ENCODE results near the gene OSM.
A peak's percentile ranks its signal among the peaks of the same experiment; 100 is the strongest.

Gene OSM

DNA sequence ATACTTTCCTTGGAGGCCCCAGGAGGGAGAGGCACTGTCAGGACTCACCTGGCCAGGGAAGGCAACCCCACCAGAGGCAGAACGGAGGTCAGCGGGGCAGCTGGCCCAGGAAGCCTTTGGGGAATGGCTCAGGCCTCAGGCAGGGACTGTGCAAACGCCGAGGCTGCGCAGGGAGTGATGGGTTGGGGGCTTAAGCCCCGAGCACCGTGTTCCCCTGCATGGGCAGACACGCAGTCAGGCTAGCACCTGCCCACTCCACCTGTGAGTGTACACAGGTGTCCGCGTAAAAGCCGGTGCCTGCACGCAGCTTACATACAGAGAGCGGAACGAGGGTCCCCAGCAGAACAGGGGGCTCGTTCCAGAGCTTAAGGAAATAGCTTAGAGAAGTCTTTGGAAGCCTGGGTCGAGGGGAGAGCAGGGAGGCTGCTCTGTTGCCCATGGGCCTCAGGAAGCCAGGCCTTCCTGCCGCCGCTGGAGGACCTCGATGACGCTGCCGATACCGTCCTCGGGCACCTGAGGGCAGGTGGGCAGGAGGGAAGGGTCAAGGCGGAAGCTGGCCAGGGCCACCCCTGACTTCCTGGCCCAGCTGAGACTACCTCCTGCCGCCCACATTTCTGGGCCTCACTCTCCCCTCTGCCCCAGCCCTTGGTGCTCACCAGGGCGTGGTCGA lies 18.7 kb upstream of the OSM start:
- no peak for DNase-seq (ENCODE audit: low read depth)

DNA sequence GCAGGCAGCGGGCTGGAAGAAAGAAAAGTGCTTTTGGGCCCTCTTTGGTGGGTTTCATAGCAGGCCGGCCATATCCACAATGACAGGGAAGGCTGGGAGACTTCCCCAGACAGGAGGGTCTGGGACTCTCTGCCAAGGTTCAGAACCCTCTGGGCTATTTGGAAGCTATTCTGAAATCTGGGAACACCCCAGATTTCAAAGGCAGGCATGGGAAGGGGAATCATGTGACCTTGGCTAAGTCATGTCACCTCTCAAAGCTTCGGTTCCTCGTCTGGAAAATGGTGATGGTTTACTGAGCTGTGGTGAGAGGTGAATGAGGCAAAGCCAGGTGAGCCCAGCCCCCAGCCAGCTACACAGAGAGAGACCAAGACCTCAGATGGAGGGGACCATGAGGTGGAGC lies 18.0 kb upstream of the OSM start:
- DNase-seq (ENCODE audit: low read depth): no peak

GRCh38 chr22:30284172-30284571 lies 17.5 kb upstream of the OSM start:
- DNase-seq (ENCODE audit: low read depth): no peak

DNA sequence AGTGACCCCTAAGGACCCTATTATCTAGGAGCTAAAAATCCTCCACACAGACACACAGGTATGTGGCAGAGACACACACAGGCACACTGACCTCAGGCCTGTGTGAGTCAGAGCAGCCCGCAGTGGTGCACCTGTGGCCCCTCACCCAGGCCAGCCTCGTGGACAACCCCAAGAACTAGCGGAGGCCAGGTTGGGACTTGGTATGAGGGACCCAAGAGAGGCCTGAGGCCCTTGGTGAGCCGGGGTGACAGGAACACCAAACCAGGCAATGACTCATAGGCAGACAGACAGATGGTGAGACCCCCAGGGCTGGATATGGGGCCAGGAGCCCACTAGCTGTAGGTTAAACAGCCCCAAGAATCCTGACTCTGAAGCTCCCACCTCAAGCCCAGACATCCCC lies 16.7 kb upstream of the OSM start:
- no peak for DNase-seq (ENCODE audit: low read depth)

- DNase-seq (ENCODE audit: low read depth): no peak
These were observed 16.0 kb upstream of the OSM start for GRCh38 chr22:30282616-30283046.

- peak; percentile 55 for DNase-seq (ENCODE audit: low read depth)
These were observed 13.9 kb upstream of the OSM start for GRCh38 chr22:30280505-30280904.

DNA sequence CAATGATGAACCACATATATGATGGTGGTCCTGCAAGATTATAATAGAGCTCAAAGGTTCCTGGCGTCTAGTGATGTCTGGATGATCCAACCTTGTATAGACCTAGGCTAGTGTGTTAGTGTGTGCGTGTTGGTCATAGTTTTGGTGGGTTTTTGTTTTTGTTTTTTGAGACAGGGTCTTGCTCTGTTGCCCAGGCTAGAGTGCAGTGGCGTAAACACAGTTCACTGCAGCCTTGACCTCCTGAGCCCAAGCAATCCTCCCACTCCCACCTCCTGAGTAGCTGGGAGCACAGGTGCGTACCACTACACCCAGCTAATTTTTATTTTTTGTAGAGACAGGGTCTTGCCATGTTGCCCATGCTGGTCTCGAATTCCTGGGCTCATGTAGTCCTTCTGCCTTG lies 13.3 kb upstream of the OSM start:
- no peak for DNase-seq (ENCODE audit: low read depth)

GRCh38 chr22:30279046-30279788 lies 12.6 kb upstream of the OSM start:
- no peak for DNase-seq (ENCODE audit: low read depth)

- peak; percentile 81 for DNase-seq (ENCODE audit: low read depth)
These were observed 11.1 kb upstream of the OSM start for GRCh38 chr22:30277547-30278344.

- no peak for DNase-seq (ENCODE audit: low read depth)
These were observed 9.4 kb upstream of the OSM start for GRCh38 chr22:30276039-30276438.

GRCh38 chr22:30275625-30276024 lies 9.0 kb upstream of the OSM start:
- no peak for DNase-seq (ENCODE audit: low read depth)

GRCh38 chr22:30274437-30274812 lies 7.8 kb upstream of the OSM start:
- DNase-seq (ENCODE audit: low read depth): no peak

DNA sequence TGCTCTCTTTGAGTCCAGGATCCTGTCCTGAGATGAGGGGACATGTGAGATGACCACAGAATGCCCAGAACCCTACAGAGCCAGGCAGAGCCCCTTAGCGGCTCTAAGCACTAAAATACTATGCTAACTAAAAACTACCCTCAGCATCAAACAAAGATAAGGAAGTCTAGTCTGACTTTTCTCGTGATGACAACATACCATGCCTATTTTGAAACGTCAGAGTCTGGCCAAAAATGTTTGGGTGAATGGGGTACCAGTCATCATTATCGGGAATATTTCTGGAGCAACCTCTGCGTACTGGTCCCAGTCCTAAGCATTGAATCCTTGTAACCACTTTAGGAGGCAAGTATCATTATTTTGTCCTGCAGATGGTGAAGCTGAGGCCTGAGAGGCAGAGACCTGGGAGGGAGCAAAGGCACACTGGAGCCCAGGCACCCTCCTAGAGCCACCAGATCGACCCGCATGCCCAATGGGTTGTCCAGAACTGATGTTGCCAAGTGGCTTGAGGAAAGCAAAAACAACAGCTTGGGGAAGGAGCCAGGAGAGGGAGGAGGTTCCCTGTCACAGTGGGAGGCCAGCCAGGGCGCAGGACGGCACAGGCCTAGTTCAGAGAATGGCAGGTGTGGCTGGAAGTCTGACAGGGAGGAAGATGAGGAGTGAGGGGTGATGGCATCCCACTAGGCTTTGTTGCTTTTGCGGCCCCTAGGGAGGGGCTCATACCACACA lies 7.2 kb upstream of the OSM start:
- no peak for DNase-seq (ENCODE audit: low read depth)

GRCh38 chr22:30272781-30273601 lies 6.3 kb upstream of the OSM start:
- DNase-seq (ENCODE audit: low read depth): no peak

GRCh38 chr22:30270832-30271231 lies 4.2 kb upstream of the OSM start:
- peak; percentile 79 for DNase-seq (ENCODE audit: low read depth)

DNA sequence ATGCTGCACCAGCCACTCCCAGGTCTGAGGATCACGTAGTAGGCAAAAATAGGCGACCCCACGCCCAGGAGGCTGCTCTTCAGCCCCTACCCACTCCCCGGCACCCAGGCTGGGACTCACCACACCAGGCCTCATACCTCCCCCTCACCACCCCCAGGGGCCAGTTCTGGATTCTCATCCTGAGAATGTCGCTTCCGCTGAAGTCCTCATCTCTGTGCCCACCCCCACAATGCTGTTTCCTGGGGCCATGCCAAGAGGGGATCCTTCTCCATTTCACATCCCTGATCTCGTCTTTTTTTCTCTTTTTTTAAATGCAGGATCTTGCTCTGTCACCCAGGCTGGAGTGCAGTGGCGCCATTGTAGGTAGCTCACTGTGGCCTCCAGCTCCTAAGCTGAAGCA lies 1.7 kb upstream of the OSM start:
- DNase-seq (ENCODE audit: low read depth): no peak

GRCh38 chr22:30267382-30268302 lies 991 bp upstream of the OSM start:
- no peak for DNase-seq (ENCODE audit: low read depth)

DNA sequence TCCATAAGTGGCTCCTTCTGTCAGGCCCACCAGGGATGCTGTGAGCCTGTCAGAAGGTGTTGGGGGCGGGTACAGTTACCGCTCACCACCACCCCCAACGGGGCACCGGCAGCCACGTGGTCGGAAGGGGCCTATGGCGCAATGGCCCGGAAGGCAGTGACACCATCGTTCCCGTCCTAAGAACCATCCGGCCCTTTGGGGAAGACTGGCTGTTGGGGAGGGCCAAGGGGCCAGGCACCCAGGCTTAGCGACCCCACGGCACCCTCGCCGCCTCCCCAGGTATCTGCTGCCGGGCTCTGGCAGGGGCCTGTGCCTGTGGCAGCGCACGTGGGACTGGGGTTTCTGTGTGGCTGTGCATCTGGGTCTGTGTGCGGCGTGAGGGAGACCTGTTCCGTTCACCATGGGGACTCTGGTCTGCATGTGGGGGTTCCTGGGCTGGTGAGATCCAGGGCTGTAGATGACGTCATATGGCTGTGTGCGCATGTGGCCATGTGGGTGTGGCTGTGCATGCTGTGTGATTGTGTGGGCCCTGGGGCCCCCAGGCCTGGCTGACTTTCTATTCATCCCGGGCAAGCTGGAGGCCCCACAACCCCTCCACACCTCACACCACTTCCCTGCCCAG lies 717 bp downstream of the OSM start:
- DNase-seq (ENCODE audit: low read depth): no peak

GRCh38 chr22:30265131-30265720 lies 1.4 kb downstream of the OSM start:
- no peak for DNase-seq (ENCODE audit: low read depth)

DNA sequence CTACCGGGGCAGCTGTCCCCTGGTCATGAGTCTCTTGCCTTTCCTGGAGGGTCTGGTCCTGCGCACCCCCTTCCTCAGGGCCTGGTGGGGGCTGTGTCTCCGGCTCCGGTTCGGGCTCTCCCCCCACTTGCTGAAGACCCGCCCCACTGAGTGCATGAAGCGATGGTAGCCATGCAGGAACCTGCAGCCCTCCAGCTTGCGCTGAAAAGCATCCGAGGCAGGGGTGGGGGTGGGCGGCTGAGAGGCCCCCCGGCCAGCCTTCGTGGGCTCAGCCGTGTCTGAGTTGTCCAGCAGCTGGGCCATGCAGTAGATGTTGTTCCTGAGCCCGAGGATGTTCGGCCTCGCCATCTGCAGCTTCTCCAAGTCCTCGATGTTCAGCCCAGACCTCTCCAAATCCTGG lies 2.8 kb downstream of the OSM start:
- no peak for DNase-seq (ENCODE audit: low read depth)

All from amniotic epithelial cell (primary cell).